Activated CD4-positive, alpha-beta memory T cell treated with anti-CD3 and anti-CD28 coated beads, Interleukin-2, amount 10 ng/mL, durations not matched to agents 7 days and 5 days (primary cell): ENCODE measurements around the gene MOB1B. TPM values are rescaled to one million over a fixed set of nuclear protein-coding genes. Genes with fewer than 3 reads are reported as not detected.

Experiments
- CTCF ChIA-PET: fragments of 350-600 bp; sonication (Branson Sonifier 250); formaldehyde crosslinking; loops from one replicate; lab custom pipeline; 2021; ENCODE audit warnings: antibody characterized with exemption, inconsistent platforms; lab: Charles Lee
- POLR2A ChIA-PET: fragments of 350-600 bp; sonication (Branson Sonifier 250); formaldehyde crosslinking; loops from one replicate; lab custom pipeline; 2021; ENCODE audit warnings: antibody characterized with exemption; lab: Charles Lee
- DNase-seq: peaks from one replicate; pipeline ENCODE4 v3.0.0-alpha.2; 2020
- H3K27ac Mint-ChIP-seq: one replicate; pipeline ENCODE4 v1.8.0; 2021; ENCODE audit warnings: mild to moderate bottlenecking, mixed read lengths
- H3K27me3 Mint-ChIP-seq: one replicate; pipeline ENCODE4 v1.8.0; 2021; ENCODE audit warnings: mixed read lengths
- H3K36me3 Mint-ChIP-seq: one replicate; pipeline ENCODE4 v1.8.0; 2021; ENCODE audit warnings: low read depth, mixed read lengths
- H3K4me1 Mint-ChIP-seq: one replicate; pipeline ENCODE4 v1.8.0; 2021; ENCODE audit warnings: mixed read lengths
- H3K4me3 Mint-ChIP-seq: one replicate; pipeline ENCODE4 v1.8.0; 2021; ENCODE audit warnings: mild to moderate bottlenecking, mixed read lengths
- H3K9me3 Mint-ChIP-seq: one replicate; pipeline ENCODE4 v1.8.0; 2021; ENCODE audit warnings: mixed read lengths
- total RNA-seq, 2 experiments: library from RNA; stranded (reverse); gene quantifications; one replicate each; pipeline ENCODE4 v1.2.3, GENCODE V29; 2021

MOB1B gene
- total RNA-seq, 2 experiments from 2014 or later, result 15.3 to 15.9 TPM

GRCh38 chr4:70925418-70925817 is 23.2 kb downstream of the MOB1B start:
- ChIA-PET POLR2A (interaction anchor here (1.5 kb wide), 1 partner anchor 23 kb away, joined by 3 read pairs; the partner anchor contains the start of gene MOB1B), CTCF (no interaction called here)
- H3K27me3 Mint-ChIP-seq, result no peaks in the 10 kb centered on the region
- H3K4me3 Mint-ChIP-seq, result no peak overlapping the region
- DNase-seq, result no peak
- peaks cover 8% of the 10 kb centered on the region for H3K36me3 Mint-ChIP-seq
- peaks cover 25% of the 10 kb centered on the region for H3K4me1 Mint-ChIP-seq
- peaks cover 4% of the 10 kb centered on the region for H3K9me3 Mint-ChIP-seq
- no peak overlapping the region for H3K27ac Mint-ChIP-seq

- Mint-ChIP-seq H3K9me3 (no peaks in the 10 kb centered on the region), H3K4me3 (no peak overlapping the region), H3K4me1 (peaks cover 25% of the 10 kb centered on the region), H3K36me3 (peaks cover 8% of the 10 kb centered on the region), H3K27ac (no peak overlapping the region), H3K27me3 (no peaks in the 10 kb centered on the region)
- no peak for DNase-seq
- ChIA-PET CTCF (interaction anchor here (0.6 to 1.6 kb wide), 3 partner anchors 84 to 247 kb away, joined by 3 to 5 read pairs (median 3); no protein-coding TSS in a partner anchor), POLR2A (interaction anchor here (1.5 kb wide), 1 partner anchor 24 kb away, joined by 3 read pairs; the partner anchor contains the start of gene MOB1B)
Measured at GRCh38 chr4:70925899-70926635, 23.9 kb downstream of the MOB1B start.

- Mint-ChIP-seq H3K4me3 (no peak overlapping the region), H3K27ac (no peak overlapping the region), H3K36me3 (peaks cover 5% of the 10 kb centered on the region), H3K4me1 (peaks cover 25% of the 10 kb centered on the region), H3K27me3 (no peaks in the 10 kb centered on the region), H3K9me3 (no peaks in the 10 kb centered on the region)
- ChIA-PET CTCF (interaction anchor here (1.0 kb wide), 1 partner anchor 83 kb away, joined by 3 read pairs; no protein-coding TSS in a partner anchor), POLR2A (interaction anchor here (1.4 kb wide), 1 partner anchor 8 kb away, joined by 3 read pairs; no protein-coding TSS in a partner anchor)
- DNase-seq, result no peak
Measured at GRCh38 chr4:70927502-70928137, 25.5 kb downstream of the MOB1B start.

- H3K9me3 Mint-ChIP-seq, result peaks cover 3% of the 10 kb centered on the region
- H3K36me3 Mint-ChIP-seq, result peaks cover 5% of the 10 kb centered on the region
- H3K4me3 Mint-ChIP-seq, result no peak overlapping the region
- POLR2A ChIA-PET, result no interaction called here
- H3K27ac Mint-ChIP-seq, result no peak overlapping the region
- peaks cover 21% of the 10 kb centered on the region for H3K4me1 Mint-ChIP-seq
- CTCF ChIA-PET, result interaction anchor here (0.7 kb wide), 1 partner anchor 140 kb away, joined by 4 read pairs; no protein-coding TSS in a partner anchor
- no peak for DNase-seq
- no peaks in the 10 kb centered on the region for H3K27me3 Mint-ChIP-seq
Measured at GRCh38 chr4:70930530-70931256, 28.5 kb downstream of the MOB1B start.

- H3K36me3 Mint-ChIP-seq, result peaks cover 4% of the 10 kb centered on the region
- H3K9me3 Mint-ChIP-seq, result peaks cover 3% of the 10 kb centered on the region
- CTCF ChIA-PET, result interaction anchor here (0.7 kb wide), 1 partner anchor 141 kb away, joined by 4 read pairs; no protein-coding TSS in a partner anchor
- H3K4me3 Mint-ChIP-seq, result no peak overlapping the region
- no peak for DNase-seq
- H3K4me1 Mint-ChIP-seq, result peaks cover 18% of the 10 kb centered on the region
- no peak overlapping the region for H3K27ac Mint-ChIP-seq
- H3K27me3 Mint-ChIP-seq, result no peaks in the 10 kb centered on the region
- POLR2A ChIA-PET, result no interaction called here
Measured at GRCh38 chr4:70931347-70931746, 29.2 kb downstream of the MOB1B start.

- POLR2A ChIA-PET, result no interaction called here
- no peak overlapping the region for H3K27ac Mint-ChIP-seq
Measured at GRCh38 chr4:70932984-70933383, 30.8 kb downstream of the MOB1B start.

GRCh38 chr4:70935038-70935695 is 33.0 kb downstream of the MOB1B start:
- H3K9me3 Mint-ChIP-seq, result peaks cover 3% of the 10 kb centered on the region
- no peak overlapping the region for H3K4me3 Mint-ChIP-seq
- no peak overlapping the region for H3K27ac Mint-ChIP-seq
- no peaks in the 10 kb centered on the region for H3K27me3 Mint-ChIP-seq
- CTCF ChIA-PET, result no interaction called here
- POLR2A ChIA-PET, result no interaction called here
- no peak for DNase-seq
- H3K36me3 Mint-ChIP-seq, result no peaks in the 10 kb centered on the region
- H3K4me1 Mint-ChIP-seq, result peaks cover 7% of the 10 kb centered on the region

More at GRCh38 chr4:70932984-70933383, 30.8 kb downstream of the MOB1B start:
- no peak overlapping the region for H3K4me3 Mint-ChIP-seq
- DNase-seq, result no peak
- CTCF ChIA-PET, result no interaction called here
- H3K4me1 Mint-ChIP-seq, result peaks cover 8% of the 10 kb centered on the region
- H3K27me3 Mint-ChIP-seq, result no peaks in the 10 kb centered on the region
- H3K9me3 Mint-ChIP-seq, result peaks cover 3% of the 10 kb centered on the region
- no peaks in the 10 kb centered on the region for H3K36me3 Mint-ChIP-seq

GRCh38 chr4:70936200-70936787 is 34.1 kb downstream of the MOB1B start:
- H3K27ac Mint-ChIP-seq, result no peak overlapping the region
- no peaks in the 10 kb centered on the region for H3K36me3 Mint-ChIP-seq
- DNase-seq, result no peak
- H3K4me3 Mint-ChIP-seq, result no peak overlapping the region
- ChIA-PET CTCF (no interaction called here), POLR2A (interaction anchor here (0.9 kb wide), 1 partner anchor 9 kb away, joined by 3 read pairs; no protein-coding TSS in a partner anchor)
- H3K27me3 Mint-ChIP-seq, result no peaks in the 10 kb centered on the region
- H3K9me3 Mint-ChIP-seq, result peaks cover 3% of the 10 kb centered on the region
- peaks cover 7% of the 10 kb centered on the region for H3K4me1 Mint-ChIP-seq

GRCh38 chr4:70938086-70938485 is 35.9 kb downstream of the MOB1B start:
- no peak overlapping the region for H3K4me3 Mint-ChIP-seq
- POLR2A ChIA-PET, result interaction anchor here (0.7 kb wide), 2 partner anchors 100 to 280 kb away, joined by 3 to 4 read pairs; no protein-coding TSS in a partner anchor
- H3K27ac Mint-ChIP-seq, result no peak overlapping the region
- peaks cover 7% of the 10 kb centered on the region for H3K4me1 Mint-ChIP-seq
- H3K9me3 Mint-ChIP-seq, result peaks cover under 1% of the 10 kb centered on the region
- no peak for DNase-seq
- CTCF ChIA-PET, result no interaction called here
- no peaks in the 10 kb centered on the region for H3K27me3 Mint-ChIP-seq
- H3K36me3 Mint-ChIP-seq, result no peaks in the 10 kb centered on the region

- no peak overlapping the region for H3K4me3 Mint-ChIP-seq
- no peak overlapping the region for H3K27ac Mint-ChIP-seq
- H3K9me3 Mint-ChIP-seq, result peaks cover 2% of the 10 kb centered on the region
- H3K4me1 Mint-ChIP-seq, result peaks cover 7% of the 10 kb centered on the region
- DNase-seq, result no peak
- H3K27me3 Mint-ChIP-seq, result no peaks in the 10 kb centered on the region
- H3K36me3 Mint-ChIP-seq, result peaks cover 4% of the 10 kb centered on the region
- CTCF ChIA-PET, result no interaction called here
- POLR2A ChIA-PET, result interaction anchor here (0.7 kb wide), 1 partner anchor 205 kb away, joined by 3 read pairs; no protein-coding TSS in a partner anchor
Measured at GRCh38 chr4:70940134-70940533, 38.0 kb downstream of the MOB1B start.

GRCh38 chr4:70943114-70943513 is 40.9 kb downstream of the MOB1B start:
- Mint-ChIP-seq H3K27ac (no peak overlapping the region), H3K4me1 (no peaks in the 10 kb centered on the region), H3K27me3 (no peaks in the 10 kb centered on the region), H3K36me3 (peaks cover 4% of the 10 kb centered on the region), H3K9me3 (peaks cover 2% of the 10 kb centered on the region), H3K4me3 (no peak overlapping the region)
- ChIA-PET POLR2A (no interaction called here), CTCF (no interaction called here)
- DNase-seq, result no peak

- peaks cover 4% of the 10 kb centered on the region for H3K36me3 Mint-ChIP-seq
- no peak overlapping the region for H3K27ac Mint-ChIP-seq
- DNase-seq, result no peak
- no peaks in the 10 kb centered on the region for H3K4me1 Mint-ChIP-seq
- no peak overlapping the region for H3K4me3 Mint-ChIP-seq
- POLR2A ChIA-PET, result no interaction called here
- H3K27me3 Mint-ChIP-seq, result no peaks in the 10 kb centered on the region
- peaks cover 2% of the 10 kb centered on the region for H3K9me3 Mint-ChIP-seq
- CTCF ChIA-PET, result no interaction called here
Measured at GRCh38 chr4:70945046-70945445, 42.9 kb downstream of the MOB1B start.
